HK-2 (cell line): Measurements from ENCODE around the gene TBC1D1.

ENCODE experiments used
- DNase-seq: peaks from one replicate; pipeline ENCODE4 v3.0.0-alpha.2; 2018; ENCODE audit not compliant: unreplicated experiment

The TBC1D1 gene

GRCh38 chr4:38125816-38126215, 234.9 kb downstream of the TBC1D1 start:
- no peak for DNase-seq

DNA sequence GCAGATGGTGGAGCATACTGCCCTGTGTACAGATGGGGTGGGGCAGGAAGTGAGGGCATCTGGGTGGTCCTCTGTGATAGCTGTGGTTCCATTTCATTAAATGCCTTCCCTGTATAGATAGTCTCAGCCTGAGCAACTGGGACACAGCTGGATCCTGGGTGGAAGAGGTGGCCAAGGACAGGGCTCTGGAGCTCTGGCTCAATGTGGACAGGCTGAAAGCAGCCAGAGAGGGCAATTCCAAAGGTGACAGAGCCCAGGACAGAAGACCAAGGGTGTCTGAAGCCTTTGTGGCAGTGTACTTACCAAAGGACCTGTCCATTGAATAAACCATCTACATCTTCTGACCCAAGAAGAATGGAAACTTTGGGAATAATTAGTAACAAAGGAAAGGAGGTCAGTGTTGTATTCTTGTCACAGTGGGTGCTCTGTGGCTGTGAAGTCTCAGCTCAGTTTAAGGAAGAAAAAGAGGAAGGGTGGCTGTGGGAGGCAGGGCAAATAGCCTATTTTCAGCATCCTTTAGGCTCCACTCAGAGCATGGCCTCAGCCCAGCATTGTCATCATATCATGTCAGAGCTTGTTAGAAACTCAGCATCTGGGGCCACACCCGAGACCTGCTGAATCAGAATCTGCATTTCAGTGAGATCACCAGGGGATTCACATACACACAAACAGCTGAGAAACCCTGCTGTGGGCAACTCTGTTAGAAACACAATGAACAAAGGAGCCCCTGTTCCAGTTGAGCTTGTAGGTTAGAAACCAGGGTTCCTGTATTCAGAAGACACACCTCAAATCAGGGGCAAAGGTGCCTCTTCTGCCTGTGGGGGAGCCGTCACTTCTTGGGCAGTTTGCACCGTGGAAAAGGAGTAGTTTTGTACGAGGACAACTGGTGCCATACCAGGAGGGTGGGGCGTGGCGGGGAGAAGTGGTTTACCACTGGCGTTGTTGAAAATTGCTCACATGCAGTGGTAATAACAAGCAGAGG, 237.9 kb downstream of the TBC1D1 start:
- no peak for DNase-seq

DNA sequence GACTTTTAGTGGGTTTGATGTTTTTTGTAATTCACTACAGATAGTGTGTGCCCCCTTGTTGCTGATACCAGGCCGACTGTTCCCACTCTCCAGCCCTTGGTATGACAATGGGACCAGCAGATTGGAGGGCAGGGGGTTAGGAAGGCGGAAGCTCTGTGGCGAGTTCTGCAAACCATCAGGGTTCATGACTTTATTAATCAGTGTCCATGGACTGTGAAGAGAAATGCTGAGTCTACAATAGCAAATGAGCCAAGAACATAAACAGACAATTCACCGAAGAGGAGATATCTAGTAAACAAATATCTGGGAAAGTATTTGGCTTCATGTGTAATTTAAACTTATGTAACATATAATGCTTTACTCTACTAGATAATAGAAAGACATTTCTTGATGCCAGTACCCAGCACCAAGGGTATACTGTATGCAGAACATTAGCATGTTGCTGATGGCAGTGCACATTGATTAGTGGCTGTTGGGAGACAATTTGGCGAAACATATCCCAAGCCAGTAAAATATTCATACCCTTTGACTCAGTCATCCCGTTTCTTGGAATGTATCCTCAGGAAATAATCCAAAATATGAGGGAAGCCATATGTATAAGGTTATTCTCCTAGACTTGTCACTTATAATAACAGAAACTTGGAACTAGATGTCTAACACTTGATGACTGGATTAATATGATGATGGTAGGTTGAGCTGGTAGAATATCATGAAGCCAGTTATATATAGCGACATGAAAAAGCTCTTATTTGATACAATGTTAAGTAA, 238.8 kb downstream of the TBC1D1 start:
- DNase-seq, result no peak

DNA sequence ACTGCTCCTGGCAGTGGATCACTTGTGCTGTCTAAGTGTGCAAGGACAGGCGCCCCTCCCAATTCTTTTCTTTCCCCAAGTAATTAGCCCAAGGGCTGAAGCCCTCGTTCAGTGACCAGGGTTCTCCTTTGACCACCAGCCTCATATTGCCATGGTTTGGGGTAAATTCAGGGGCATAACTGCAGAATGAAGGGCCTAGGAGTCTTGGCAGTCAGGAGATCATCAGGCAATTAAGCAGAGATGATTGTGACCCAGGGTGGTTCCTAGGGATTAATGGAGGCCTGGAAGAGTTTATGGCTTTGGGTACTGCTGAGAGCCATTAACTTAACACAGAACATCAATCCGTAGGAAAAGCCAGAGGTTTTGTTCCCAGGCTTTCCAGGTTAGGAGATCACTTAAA, 240.0 kb downstream of the TBC1D1 start:
- no peak for DNase-seq

GRCh38 chr4:38131371-38132091, 240.6 kb downstream of the TBC1D1 start:
- no peak for DNase-seq

- DNase-seq, result peak; percentile 58
Observed at GRCh38 chr4:38132107-38132673, 241.3 kb downstream of the TBC1D1 start.

GRCh38 chr4:38132843-38133662, 242.2 kb downstream of the TBC1D1 start:
- DNase-seq, result no peak

- no peak for DNase-seq
Observed at GRCh38 chr4:38133711-38134480, 243.0 kb downstream of the TBC1D1 start.

DNA sequence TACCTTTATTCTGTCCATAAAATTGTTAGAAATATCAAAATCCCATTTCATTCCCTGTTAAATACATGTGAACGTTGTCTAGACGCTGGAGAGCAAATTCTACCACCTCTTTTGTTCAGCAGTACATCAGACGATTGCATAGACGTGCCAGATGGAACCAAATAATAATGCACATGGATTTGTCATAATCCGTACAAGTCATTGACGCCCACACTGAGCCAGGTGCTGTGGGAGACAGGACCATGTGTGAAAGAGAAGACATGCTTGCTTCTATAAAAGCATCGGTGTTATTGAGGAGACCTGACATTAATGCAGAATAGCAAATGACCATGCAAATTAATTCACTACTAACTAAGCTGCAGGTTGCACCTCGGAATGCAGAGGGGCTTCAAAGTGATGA, 244.3 kb downstream of the TBC1D1 start:
- no peak for DNase-seq

DNA sequence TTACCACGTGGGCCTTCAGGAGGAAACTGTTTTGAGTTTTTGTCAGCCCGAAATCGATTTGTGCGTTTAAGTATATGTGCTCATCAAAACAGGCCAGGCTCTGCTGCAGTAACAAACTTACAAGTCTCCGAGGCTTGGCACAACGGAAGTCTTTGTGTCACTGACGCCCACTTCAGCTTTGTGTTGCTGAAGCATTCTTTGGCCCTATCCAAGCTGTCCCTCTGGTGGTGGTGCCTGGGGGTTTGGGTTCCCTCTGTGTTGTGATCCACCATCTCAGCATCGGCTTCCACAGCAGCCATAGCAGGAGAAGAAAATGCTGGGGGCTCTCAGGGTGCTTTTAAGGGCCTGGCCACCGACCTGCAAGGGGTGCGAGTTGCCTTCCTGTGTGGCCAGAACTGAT, 245.7 kb downstream of the TBC1D1 start:
- no peak for DNase-seq

GRCh38 chr4:38137080-38137479, 246.2 kb downstream of the TBC1D1 start:
- DNase-seq, result no peak

DNA sequence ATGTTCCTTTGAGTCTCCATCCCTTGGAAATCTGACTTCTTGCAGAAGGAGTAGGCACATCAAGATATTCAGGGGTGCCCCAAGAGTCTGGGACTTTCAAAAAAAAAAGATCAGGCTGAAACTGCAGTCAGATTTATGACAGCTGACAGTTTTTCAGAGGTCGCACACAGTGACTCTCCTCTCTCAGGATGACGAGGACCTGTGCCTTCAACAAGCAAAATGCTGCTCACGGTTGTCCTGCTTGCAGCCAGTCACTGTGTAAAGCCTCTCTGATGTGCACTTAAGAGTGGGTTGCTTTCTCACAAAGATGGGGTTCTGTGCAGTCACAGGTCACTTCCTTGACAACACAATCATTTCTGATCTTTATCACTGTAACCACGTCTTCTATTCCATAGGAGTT, 247.5 kb downstream of the TBC1D1 start:
- DNase-seq, result no peak

DNA sequence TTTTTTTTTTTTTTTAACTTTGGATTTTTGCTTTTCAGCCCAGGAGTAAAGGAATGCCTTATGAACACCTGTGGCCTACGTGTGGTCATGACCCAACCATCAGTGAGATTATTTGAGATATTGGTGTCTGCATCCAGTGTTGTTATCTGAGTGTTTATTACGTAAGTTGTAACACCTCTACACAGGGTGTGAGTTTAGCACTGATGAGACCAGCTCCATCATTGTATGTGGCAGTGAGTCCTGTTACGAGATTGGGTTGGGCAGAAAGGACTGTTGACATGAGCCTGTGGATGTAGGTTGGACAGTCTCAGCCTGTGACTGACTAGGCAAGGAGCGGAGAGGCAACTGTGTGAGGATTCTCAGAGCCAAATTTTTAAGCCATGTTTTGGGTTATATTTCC, 248.3 kb downstream of the TBC1D1 start:
- no peak for DNase-seq

DNA sequence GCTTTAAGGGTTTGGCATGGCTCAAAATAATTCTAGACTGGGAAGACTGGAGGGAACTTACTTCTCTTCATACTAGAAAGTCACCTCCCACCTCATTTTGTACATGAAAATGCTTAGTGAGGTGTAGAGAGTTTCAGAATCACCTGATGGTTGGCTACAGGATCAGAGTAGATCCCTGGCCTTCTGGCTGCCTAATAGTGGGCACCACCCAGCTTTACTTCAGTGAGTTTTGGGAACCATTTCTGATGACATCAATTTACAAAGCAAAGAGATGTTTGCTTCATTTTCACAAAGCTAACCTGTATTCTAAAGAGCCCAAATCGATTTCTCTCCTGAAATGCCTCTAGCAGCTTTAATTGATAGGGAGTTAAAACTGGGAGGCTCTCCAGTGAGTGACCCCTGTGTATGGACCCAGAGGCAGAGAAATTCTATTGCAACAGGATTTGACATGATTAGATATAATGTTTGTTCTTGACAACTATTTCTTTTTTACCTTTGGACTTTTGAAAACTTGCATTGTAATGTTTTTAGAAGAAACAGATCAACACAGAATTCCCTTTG, 249.8 kb downstream of the TBC1D1 start:
- DNase-seq, result no peak

DNA sequence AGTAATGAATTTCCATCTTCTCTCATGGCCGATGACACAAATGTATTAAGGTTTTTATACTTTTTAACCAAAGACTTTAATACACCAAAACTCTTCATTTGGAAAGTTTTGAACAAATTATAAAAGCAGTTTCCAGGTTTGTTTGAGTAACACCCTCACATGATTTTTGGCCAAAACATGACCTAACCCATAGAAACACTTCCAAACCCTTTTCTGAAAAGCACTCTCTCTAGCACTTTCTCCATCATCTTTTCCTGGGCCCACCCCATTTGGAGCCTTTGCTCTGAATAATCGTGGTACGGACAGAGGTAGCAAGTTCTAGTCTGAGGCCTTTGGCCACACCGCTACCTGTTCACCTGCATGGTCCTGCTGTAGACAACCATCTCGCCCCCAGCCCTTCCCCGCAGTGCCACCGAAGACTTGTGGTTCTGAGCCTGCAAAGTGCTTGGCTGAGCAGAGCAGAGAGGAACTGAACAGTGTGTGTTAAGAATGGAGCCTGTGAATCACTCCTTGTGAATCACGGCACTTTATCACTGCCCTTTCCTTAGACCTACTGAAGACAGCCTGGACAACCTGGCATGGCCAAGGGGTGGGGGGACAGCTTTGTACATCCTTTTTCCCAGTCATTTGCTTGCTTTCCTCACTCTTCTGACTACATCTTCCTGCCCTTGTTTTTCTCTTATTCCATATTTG, 251.1 kb downstream of the TBC1D1 start:
- DNase-seq, result no peak

GRCh38 chr4:38144031-38144430, 253.1 kb downstream of the TBC1D1 start:
- DNase-seq, result no peak

GRCh38 chr4:38145033-38145678, 254.3 kb downstream of the TBC1D1 start:
- DNase-seq, result no peak

DNA sequence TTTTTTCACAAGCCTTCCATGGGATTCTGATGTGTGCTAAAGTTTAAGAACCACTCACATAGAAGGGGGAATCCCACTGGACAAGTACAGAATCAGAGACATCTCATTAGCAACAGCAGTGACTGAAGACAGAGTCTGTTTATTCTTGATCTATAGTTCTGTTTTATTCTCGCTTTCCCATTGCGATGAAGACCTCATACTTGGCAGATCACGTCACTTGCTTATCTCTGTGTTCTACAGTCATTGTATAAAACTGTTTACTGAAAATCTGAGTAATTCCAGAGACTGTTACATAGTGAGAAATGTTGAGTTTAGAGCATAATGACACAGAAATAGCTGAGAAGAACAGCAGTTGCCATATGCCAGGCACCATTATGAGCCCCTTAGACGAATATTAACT, 254.9 kb downstream of the TBC1D1 start:
- no peak for DNase-seq

DNA sequence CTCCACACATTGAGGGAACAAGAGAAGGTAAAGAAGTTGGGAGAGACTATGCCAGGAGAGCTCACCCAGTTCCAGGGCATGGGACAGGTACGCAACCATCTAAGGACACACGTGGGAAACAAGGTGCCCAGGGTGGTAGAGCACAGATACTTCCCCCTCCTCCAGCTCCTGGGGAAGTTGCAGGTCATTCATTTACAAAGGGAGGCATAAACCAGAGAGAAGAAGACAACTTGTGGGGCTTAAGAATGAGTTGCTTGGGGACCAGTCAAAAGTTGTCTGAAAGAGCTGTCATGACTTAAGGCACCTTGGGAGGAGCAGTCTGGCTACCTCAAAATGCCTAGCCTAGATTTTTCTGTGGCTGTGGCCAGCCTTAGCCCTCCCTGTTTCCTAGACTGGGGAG, 255.5 kb downstream of the TBC1D1 start:
- DNase-seq, result no peak
